Mesenchymal stem cell (in vitro differentiated cells and primary cell): ENCODE measurements around the gene RPF1.

ENCODE experiments used
- DNase-seq: peaks from one replicate; pipeline ENCODE4 v3.0.0-alpha.2; 2013
- H2AFZ ChIP-seq: one replicate; pipeline ENCODE4 v1.6.1; 2013; ENCODE audit warnings: low read depth, mild to moderate bottlenecking, control low read depth, inconsistent platforms, low read length, moderate library complexity
- H2AK5ac ChIP-seq: 2 replicates; pipeline ENCODE4 v1.6.1; 2013; ENCODE audit warnings: low read length, moderate library complexity, mild to moderate bottlenecking, inconsistent platforms; ENCODE audit not compliant: severe bottlenecking
- H2BK120ac ChIP-seq: one replicate; pipeline ENCODE4 v1.6.1; 2013; ENCODE audit warnings: low read depth, mild to moderate bottlenecking, inconsistent platforms, low read length, moderate library complexity
- H2BK12ac ChIP-seq, 2 experiments: one replicate each; pipeline ENCODE4 v1.6.1; 2013; ENCODE audit warnings: inconsistent platforms in 2 of 2, low read length in 2 of 2, mild to moderate bottlenecking in 2 of 2, moderate library complexity in 2 of 2, control low read depth in 1 of 2
- H2BK15ac ChIP-seq: one replicate; pipeline ENCODE4 v1.6.1; 2013; ENCODE audit warnings: mild to moderate bottlenecking, low read depth, inconsistent platforms; ENCODE audit not compliant: poor library complexity, severe bottlenecking
- H2BK5ac ChIP-seq: 2 replicates; pipeline ENCODE4 v1.6.1; 2013; ENCODE audit warnings: low read depth, mild to moderate bottlenecking, low read length, control low read depth, inconsistent platforms; ENCODE audit not compliant: poor library complexity, severe bottlenecking
- H3K14ac ChIP-seq, 2 experiments: one replicate each; pipeline ENCODE4 v1.6.1; 2013; ENCODE audit warnings: inconsistent platforms in 2 of 2, low read length in 2 of 2, control low read depth in 1 of 2, mild to moderate bottlenecking in 1 of 2, moderate library complexity in 1 of 2
- H3K18ac ChIP-seq, 2 experiments: one replicate each; pipeline ENCODE4 v1.6.1; 2013; ENCODE audit warnings: inconsistent platforms in 2 of 2, low read length in 2 of 2, control low read depth in 1 of 2, low read depth in 1 of 2, mild to moderate bottlenecking in 1 of 2
- H3K23ac ChIP-seq, 2 experiments: one replicate each; pipeline ENCODE4 v1.6.1; 2013; ENCODE audit warnings: inconsistent platforms in 2 of 2, low read length in 2 of 2, mild to moderate bottlenecking in 2 of 2, moderate library complexity in 2 of 2, control low read depth in 1 of 2
- H3K27ac ChIP-seq: 2 replicates; pipeline ENCODE4 v1.5.1; 2013; ENCODE audit warnings: mild to moderate bottlenecking, moderate library complexity, low read length, control low read depth, inconsistent platforms; ENCODE audit not compliant: poor library complexity, severe bottlenecking
- H3K27me3 ChIP-seq, 2 experiments: 2 replicates each; pipeline versions ENCODE4 v1.6.1 to v1.7.0; 2013; ENCODE audit warnings: low read length in 2 of 2, mild to moderate bottlenecking in 2 of 2, moderate library complexity in 2 of 2, control low read depth in 1 of 2, inconsistent platforms in 1 of 2; ENCODE audit not compliant: control insufficient read depth in 1 of 2, insufficient read depth in 1 of 2
- H3K36me3 ChIP-seq, 2 experiments: 2 replicates each; pipeline versions ENCODE4 v1.6.1 to v1.7.0; 2013; ENCODE audit warnings: low read length in 2 of 2, control low read depth in 1 of 2, inconsistent platforms in 1 of 2, low read depth in 1 of 2, mild to moderate bottlenecking in 1 of 2; ENCODE audit not compliant: insufficient read depth in 2 of 2, control insufficient read depth in 1 of 2
- H3K4ac ChIP-seq, 2 experiments: one replicate each; pipeline ENCODE4 v1.6.1; 2013; ENCODE audit warnings: inconsistent platforms in 2 of 2, low read length in 2 of 2, mild to moderate bottlenecking in 2 of 2, moderate library complexity in 2 of 2, control low read depth in 1 of 2, low read depth in 1 of 2
- H3K4me1 ChIP-seq: 2 replicates; pipeline ENCODE4 v1.6.1; 2013; ENCODE audit warnings: low read depth, low read length, control low read depth; ENCODE audit not compliant: control insufficient read depth, insufficient read depth
- H3K4me2 ChIP-seq: 2 replicates; pipeline ENCODE4 v1.6.1; 2013; ENCODE audit warnings: low read length, mild to moderate bottlenecking, inconsistent platforms; ENCODE audit not compliant: poor library complexity, severe bottlenecking
- H3K4me3 ChIP-seq, 2 experiments: 2 replicates each; pipeline versions ENCODE4 v1.5.1 to v1.7.0; 2013; ENCODE audit warnings: low read length in 2 of 2, mild to moderate bottlenecking in 2 of 2, control low read depth in 1 of 2, low read depth in 1 of 2; ENCODE audit not compliant: insufficient read depth in 1 of 2
- H3K79me1 ChIP-seq: replicated peaks from 2 replicates; pipeline ENCODE4 v1.6.1; 2013; ENCODE audit warnings: mild to moderate bottlenecking, control low read depth, low read length, inconsistent platforms; ENCODE audit not compliant: poor library complexity, severe bottlenecking
- H3K9ac ChIP-seq: 2 replicates; pipeline ENCODE4 v1.7.0; 2013; ENCODE audit warnings: mild to moderate bottlenecking, low read length, moderate library complexity
- H3K9me3 ChIP-seq: 2 replicates; pipeline ENCODE4 v1.7.0; 2013; ENCODE audit warnings: mild to moderate bottlenecking, low read length; ENCODE audit not compliant: control insufficient read depth
- H4K8ac ChIP-seq: one replicate; pipeline ENCODE4 v1.6.1; 2013; ENCODE audit warnings: inconsistent platforms, mild to moderate bottlenecking, low read length, moderate library complexity
- H4K91ac ChIP-seq: one replicate; pipeline ENCODE4 v1.6.1; 2013; ENCODE audit warnings: mild to moderate bottlenecking, low read length, inconsistent platforms
- WGBS: methylation state at CpG from one replicate; pipeline ENCODE4 v1.1.7; 2013; ENCODE audit warnings: mixed read lengths; 5-methylcytosine and 5-hydroxymethylcytosine counted together

Gene RPF1

DNA sequence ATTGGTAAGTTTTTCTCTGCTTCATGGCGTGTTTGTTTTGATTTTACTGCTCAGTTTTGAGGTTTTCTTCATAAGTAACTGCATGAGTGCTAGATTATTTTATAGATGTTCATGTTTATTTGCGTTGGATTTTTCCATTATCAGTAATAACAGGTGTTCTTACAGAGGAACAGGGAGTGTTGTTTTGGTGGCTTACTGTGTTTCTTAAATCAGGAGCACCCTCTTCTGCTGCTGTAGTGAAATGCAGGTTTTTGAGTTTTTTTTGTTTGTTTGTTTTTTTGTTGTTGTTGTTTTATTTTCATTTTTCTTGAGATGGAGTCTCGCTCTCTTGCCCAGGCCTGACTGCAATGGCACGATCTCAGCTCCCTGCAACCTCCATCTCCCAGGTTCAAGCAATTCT is 62.6 kb downstream of the RPF1 start:
- no peak overlapping the region for H2AK5ac ChIP-seq
- no peak overlapping the region for H3K14ac ChIP-seq
- H3K9me3 ChIP-seq: no peaks in the 10 kb centered on the region
- no peaks in the 10 kb centered on the region for H3K79me1 ChIP-seq
- no peak for DNase-seq
- H3K4me2 ChIP-seq: no peak overlapping the region
- H2BK5ac ChIP-seq: no peak overlapping the region
- 89% methylated on average over 4 of the region's 4 CpGs for WGBS
- H3K36me3 ChIP-seq: peaks cover 0 to 53% of the 10 kb centered on the region in 2 experiments
- H2BK12ac ChIP-seq: no peak overlapping the region
- no peaks in the 10 kb centered on the region for H3K27me3 ChIP-seq
- H3K4me3 ChIP-seq: no peak overlapping the region
- H4K8ac ChIP-seq: no peak overlapping the region
- no peak overlapping the region for H4K91ac ChIP-seq
- no peak overlapping the region for H3K23ac ChIP-seq
- H3K4ac ChIP-seq: no peak overlapping the region
- H3K9ac ChIP-seq: no peak overlapping the region
- H2BK15ac ChIP-seq: no peak overlapping the region
- no peak overlapping the region for H2BK120ac ChIP-seq
- H3K4me1 ChIP-seq: no peaks in the 10 kb centered on the region
- no peak overlapping the region for H3K18ac ChIP-seq
- H3K27ac ChIP-seq: no peak overlapping the region
- no peak overlapping the region for H2AFZ ChIP-seq
